Ascending aorta (tissue), 2 donors: Measurements from ENCODE around the gene SLC25A33. TPM values are rescaled to one million over a fixed set of nuclear protein-coding genes. Genes with fewer than 3 reads are reported as not detected.
"Not testable (repeated sequence)": the region's sequence is repeated elsewhere in the genome, so short reads cannot be mapped to it uniquely, and the experiment has no call there.

Experiments used
- DNase-seq, 2 donors: peaks; one replicate each; pipeline ENCODE4 v3.0.0-alpha.2; 2019; ENCODE audit warnings: low spot score in 2 of 2
- H3K27ac ChIP-seq, 2 donors: fragments of 200-600 bp; sonication (generic); one replicate each; pipeline ENCODE4 v1.5.1; 2016 to 2017; ENCODE audit warnings: mild to moderate bottlenecking in 1 of 2
- H3K27me3 ChIP-seq: fragments of 200-600 bp; sonication (generic); one replicate; pipeline ENCODE4 v1.5.1; 2017
- H3K36me3 ChIP-seq, 2 donors: fragments of 200-600 bp; sonication (generic); one replicate each; pipeline ENCODE4 v1.5.1; 2016
- H3K4me1 ChIP-seq, 2 donors: fragments of 200-600 bp; sonication (generic); one replicate each; pipeline ENCODE4 v1.5.1; 2016 to 2017; ENCODE audit warnings: mild to moderate bottlenecking in 1 of 2
- H3K4me3 ChIP-seq, 2 donors: fragments of 200-600 bp; sonication (generic); one replicate each; pipeline ENCODE4 v1.5.1; 2016 to 2017; ENCODE audit warnings: mild to moderate bottlenecking in 1 of 2
- H3K9me3 ChIP-seq, 2 donors: fragments of 200-600 bp; sonication (generic); one replicate each; pipeline ENCODE4 v1.5.1; 2016
- intact Hi-C: fragments of 100-400 bp; cut with DNase I; formaldehyde crosslinking; loops from one replicate; pipeline ENCODE4 v1.15.1; 2023
- total RNA-seq: library from RNA; depleted of rRNA; stranded (reverse); fragments of >200 nt; gene quantifications from one replicate; pipeline ENCODE4 v1.1.0, GENCODE V29; 2016
- TF ChIP-seq, protein P1 (sequence below), 3 experiments: fragments of 200-600 bp in 2 of 3; fragments of 450-650 bp in 1 of 3; sonication (generic) in 2 of 3; IDR thresholded peaks; one replicate each; pipeline ENCODE4 v1.5.1; 2016 to 2019; ENCODE audit warnings: antibody characterized with exemption in 3 of 3, mild to moderate bottlenecking in 1 of 3, moderate library complexity in 1 of 3

SLC25A33 gene
- total RNA-seq, 1 donor from 2014 or later, result 0.11 TPM

DNA sequence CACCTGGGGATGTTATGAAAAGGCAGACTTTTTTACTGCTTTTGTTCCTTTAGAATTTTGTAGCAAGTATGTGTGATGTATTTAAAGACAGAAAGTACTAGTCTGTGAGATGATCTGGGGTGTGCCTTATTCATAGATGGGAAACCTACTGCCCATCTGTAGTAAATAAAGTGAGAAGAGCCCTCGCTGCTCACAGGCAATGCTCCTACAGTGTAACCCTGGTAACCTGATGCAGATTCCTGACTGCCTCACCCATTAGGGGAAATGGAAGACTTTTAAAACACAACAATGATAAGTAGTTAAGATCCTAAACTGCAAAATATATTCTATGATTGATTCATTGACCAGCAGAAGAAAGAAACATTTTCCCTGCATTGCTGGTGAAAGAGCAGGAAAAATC, 30.0 kb downstream of the SLC25A33 start:
- intact Hi-C loops, result no loop called here
- Histone ChIP-seq H3K4me1 (no peaks in the 10 kb centered on the region), H3K36me3 (peaks cover 0 to 5% of the 10 kb centered on the region in 2 donors), H3K9me3 (no peaks in the 10 kb centered on the region), H3K4me3 (no peak overlapping the region), H3K27ac (no peak overlapping the region), H3K27me3 (no peaks in the 10 kb centered on the region)
- DNase-seq, result no peak
- TF ChIP-seq, protein P1, sequence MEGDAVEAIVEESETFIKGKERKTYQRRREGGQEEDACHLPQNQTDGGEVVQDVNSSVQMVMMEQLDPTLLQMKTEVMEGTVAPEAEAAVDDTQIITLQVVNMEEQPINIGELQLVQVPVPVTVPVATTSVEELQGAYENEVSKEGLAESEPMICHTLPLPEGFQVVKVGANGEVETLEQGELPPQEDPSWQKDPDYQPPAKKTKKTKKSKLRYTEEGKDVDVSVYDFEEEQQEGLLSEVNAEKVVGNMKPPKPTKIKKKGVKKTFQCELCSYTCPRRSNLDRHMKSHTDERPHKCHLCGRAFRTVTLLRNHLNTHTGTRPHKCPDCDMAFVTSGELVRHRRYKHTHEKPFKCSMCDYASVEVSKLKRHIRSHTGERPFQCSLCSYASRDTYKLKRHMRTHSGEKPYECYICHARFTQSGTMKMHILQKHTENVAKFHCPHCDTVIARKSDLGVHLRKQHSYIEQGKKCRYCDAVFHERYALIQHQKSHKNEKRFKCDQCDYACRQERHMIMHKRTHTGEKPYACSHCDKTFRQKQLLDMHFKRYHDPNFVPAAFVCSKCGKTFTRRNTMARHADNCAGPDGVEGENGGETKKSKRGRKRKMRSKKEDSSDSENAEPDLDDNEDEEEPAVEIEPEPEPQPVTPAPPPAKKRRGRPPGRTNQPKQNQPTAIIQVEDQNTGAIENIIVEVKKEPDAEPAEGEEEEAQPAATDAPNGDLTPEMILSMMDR (IDR thresholded peaks at IDR 0.05), result no peak

DNA sequence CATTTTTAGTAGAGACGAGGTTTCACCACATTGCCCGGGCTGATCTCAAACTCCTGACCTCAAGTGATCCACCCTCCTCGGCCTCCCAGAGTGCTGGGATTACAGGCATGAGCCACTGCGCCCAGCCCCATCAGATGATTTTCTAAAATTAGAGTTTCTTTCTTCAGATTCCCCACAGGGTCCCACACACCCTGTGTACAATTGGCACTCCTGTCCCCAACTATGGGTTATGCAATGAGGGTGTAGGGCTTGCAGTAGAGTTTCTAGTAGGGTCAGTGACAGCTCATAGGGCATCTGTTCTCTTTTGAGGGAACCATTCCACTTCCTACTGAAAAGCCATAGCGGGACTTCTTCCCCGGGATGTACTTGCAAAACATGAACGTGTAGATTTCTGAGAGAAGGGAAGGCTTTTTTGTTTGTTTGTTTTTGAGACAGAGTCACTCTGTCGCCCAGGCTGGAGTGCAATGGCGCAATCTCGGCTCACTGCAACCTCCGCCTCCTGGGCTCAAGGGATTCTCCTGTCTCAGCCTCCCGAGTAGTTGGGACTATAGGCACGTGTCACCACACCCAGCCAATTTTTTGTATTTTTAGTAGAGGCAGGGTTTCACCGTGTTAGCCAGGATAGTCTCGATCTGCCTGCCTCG, 31.7 kb downstream of the SLC25A33 start:
- not testable (repeated sequence) for DNase-seq

GRCh38 chr1:9573723-9574122, 34.5 kb downstream of the SLC25A33 start:
- intact Hi-C loops, result loop anchor here (1.0 to 10.0 kb wide), 2 partner anchors 78 to 309 kb away; no protein-coding TSS in a partner anchor
- TF ChIP-seq, protein P1 (IDR thresholded peaks at IDR 0.05), result peak; percentile 14 to 56 (median 17)
- Histone ChIP-seq H3K4me3 (no peak overlapping the region), H3K36me3 (peaks cover 0 to 2% of the 10 kb centered on the region in 2 donors), H3K27me3 (no peaks in the 10 kb centered on the region), H3K27ac (no peak overlapping the region), H3K9me3 (no peaks in the 10 kb centered on the region), H3K4me1 (no peaks in the 10 kb centered on the region)
- DNase-seq, result no peak

More for the DNA sequence above, 31.7 kb downstream of the SLC25A33 start:
- intact Hi-C loops, result loop anchor here (10.0 kb wide), 1 partner anchor 306 kb away; no protein-coding TSS in a partner anchor
- H3K27ac ChIP-seq, H3K27me3 ChIP-seq, H3K9me3 ChIP-seq, H3K36me3 ChIP-seq, H3K4me3 ChIP-seq, H3K4me1 ChIP-seq: not testable (repeated sequence)

GRCh38 chr1:9575486-9575885, 36.2 kb downstream of the SLC25A33 start:
- intact Hi-C loops, result loop anchor here (10.0 kb wide), 1 partner anchor 311 kb away; no protein-coding TSS in a partner anchor

DNA sequence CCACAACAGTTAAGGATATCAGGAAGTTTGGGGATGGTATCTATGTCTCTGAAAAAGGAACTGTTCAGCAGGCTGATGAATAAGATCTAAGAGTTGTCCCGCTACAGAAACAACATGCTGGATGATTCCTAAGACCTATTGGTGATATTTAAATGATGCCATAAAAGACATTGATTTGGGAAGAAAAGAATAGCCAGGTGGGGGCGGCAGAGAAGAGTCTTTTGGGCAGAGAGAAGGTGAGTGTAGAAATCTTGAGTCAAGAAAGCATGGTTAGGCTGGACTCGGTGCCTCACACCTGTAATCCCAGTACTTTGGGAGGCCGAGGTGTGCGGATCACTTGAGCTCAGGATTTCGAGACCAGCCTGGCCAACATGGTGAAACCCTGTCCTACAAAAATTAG, 37.6 kb downstream of the SLC25A33 start:
- Histone ChIP-seq H3K9me3 (no peaks in the 10 kb centered on the region), H3K27me3 (no peaks in the 10 kb centered on the region), H3K4me1 (no peaks in the 10 kb centered on the region), H3K36me3 (peaks cover 0 to 3% of the 10 kb centered on the region in 2 donors), H3K4me3 (no peak overlapping the region), H3K27ac (no peak overlapping the region)
- DNase-seq, result no peak
- intact Hi-C loops, result loop anchor here (10.0 kb wide), 1 partner anchor 312 kb away; no protein-coding TSS in a partner anchor
- TF ChIP-seq, protein P1 (IDR thresholded peaks at IDR 0.05), result no peak

More at GRCh38 chr1:9575486-9575885, 36.2 kb downstream of the SLC25A33 start:
- Histone ChIP-seq H3K4me1 (no peaks in the 10 kb centered on the region), H3K36me3 (peaks cover 2 to 3% of the 10 kb centered on the region in 2 donors), H3K27me3 (no peaks in the 10 kb centered on the region), H3K9me3 (no peaks in the 10 kb centered on the region), H3K4me3 (no peak overlapping the region), H3K27ac (no peak overlapping the region)
- TF ChIP-seq, protein P1 (IDR thresholded peaks at IDR 0.05), result no peak
- no peak for DNase-seq

GRCh38 chr1:9577423-9577822, 38.2 kb downstream of the SLC25A33 start:
- Histone ChIP-seq H3K36me3 (peaks cover 0 to 3% of the 10 kb centered on the region in 2 donors), H3K4me3 (no peak overlapping the region), H3K4me1 (no peaks in the 10 kb centered on the region), H3K27ac (no peak overlapping the region), H3K9me3 (no peaks in the 10 kb centered on the region), H3K27me3 (no peaks in the 10 kb centered on the region)
- DNase-seq, result no peak
- intact Hi-C loops, result loop anchor here (10.0 kb wide), 1 partner anchor 313 kb away; no protein-coding TSS in a partner anchor
- TF ChIP-seq, protein P1 (IDR thresholded peaks at IDR 0.05), result no peak
